Activated T-cell treated with anti-CD3 and anti-CD28 coated beads, Interleukin-2, amount 50 U/mL, for 48 hours (primary cell): ENCODE data around the gene PTPRC.

Experiments
- DNase-seq, 2 experiments: peaks; one replicate each; pipeline ENCODE4 v3.0.0-alpha.2; 2020

Gene PTPRC

DNA sequence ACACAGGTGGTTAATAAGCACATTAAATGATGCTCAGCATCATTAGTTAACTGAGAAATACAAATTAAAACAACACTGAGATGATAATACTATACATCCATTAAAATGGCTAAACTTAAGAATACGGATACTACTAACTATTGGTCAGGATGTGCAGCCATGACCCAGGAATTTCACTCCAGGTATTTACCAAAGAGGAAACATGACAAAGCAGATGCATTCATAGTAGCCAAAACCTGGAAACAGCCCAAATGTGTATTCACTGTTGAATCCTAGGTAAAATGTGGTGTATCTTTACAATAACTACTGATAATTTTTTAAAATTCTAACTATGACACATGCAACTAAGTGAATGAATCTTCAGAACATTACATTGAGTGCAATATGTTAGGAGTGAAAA lies 73.0 kb downstream of the PTPRC start:
- no peak for DNase-seq

GRCh38 chr1:198713081-198713480 lies 74.2 kb downstream of the PTPRC start:
- DNase-seq: no peak

- no peak for DNase-seq
Observed at GRCh38 chr1:198714271-198714670, 75.4 kb downstream of the PTPRC start.

- DNase-seq: no peak
Observed at GRCh38 chr1:198716051-198716450, 77.2 kb downstream of the PTPRC start.

- DNase-seq: no peak
Observed at GRCh38 chr1:198717510-198717909, 78.7 kb downstream of the PTPRC start.

GRCh38 chr1:198723127-198723526 lies 84.3 kb downstream of the PTPRC start:
- no peak for DNase-seq

DNA sequence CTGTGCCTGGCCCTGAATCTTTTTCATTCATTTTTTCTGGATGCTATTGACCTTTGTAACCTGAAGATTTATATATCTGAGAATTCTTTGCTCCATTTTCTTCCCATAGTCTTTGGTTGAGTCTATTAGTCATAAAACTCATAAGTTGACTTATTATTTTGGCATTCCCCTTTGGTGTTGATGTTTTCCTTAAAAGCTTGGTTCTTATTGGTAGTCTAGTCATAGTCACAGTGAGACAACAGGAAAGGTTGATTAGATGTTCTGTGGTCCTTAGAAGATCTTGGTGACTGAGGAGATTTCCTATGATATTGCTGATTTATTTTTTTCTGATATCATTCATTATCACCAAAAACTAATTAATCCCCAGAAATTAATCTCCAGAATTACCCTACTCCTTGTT lies 86.2 kb downstream of the PTPRC start:
- no peak for DNase-seq

GRCh38 chr1:198726455-198726854 lies 87.6 kb downstream of the PTPRC start:
- no peak for DNase-seq

DNA sequence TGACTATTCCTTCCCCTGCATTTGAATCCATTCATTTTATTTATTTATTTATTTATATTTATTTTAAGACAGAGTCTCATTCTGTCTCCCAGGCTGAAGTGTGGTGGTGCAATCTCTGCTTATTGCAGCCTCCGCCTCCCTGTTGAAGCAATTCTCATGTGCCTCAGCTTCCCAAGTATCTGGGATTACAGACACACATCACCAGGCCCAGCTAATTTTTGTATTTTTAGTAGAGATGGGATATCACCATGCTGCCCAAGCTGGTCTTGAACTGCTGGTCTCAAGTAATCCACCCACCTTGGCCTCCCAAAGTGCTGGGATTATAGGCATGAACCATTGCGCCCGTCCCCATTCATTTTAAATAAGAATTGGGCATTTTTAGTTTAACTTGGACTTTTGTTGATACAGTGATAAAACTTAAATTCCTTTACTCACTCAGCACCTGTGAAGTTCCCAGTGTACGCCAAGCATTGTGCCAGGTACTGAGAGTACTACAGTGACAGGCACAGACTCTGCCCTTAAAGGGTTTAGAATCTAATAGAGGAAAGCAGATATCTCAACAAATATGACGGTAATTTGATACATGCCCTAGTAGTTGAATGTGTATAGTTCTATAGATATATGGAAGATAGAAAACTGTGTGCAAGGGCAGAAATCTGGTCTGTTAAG lies 90.5 kb downstream of the PTPRC start:
- no peak for DNase-seq

DNA sequence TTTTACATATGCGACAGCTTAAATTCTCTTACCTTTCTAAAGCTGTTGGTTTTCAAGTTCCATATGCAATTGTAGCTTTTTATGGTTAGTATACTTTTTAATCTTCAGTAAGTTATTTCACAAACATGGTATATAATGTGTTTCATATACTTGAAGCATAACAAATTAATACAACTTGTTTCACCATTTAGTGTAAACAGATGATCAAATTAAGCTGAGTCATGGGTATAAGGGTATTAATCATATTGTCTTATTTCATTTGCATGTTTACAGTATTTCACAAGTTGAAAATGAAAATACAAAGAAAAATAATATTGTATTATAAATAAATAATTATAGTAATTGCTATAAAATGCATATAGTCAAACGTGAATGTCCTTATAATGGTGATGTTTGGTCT lies 92.1 kb downstream of the PTPRC start:
- no peak for DNase-seq

GRCh38 chr1:198734323-198735008 lies 95.6 kb downstream of the PTPRC start:
- DNase-seq: no peak

GRCh38 chr1:198741744-198742143 lies 102.9 kb downstream of the PTPRC start:
- DNase-seq: no peak

DNA sequence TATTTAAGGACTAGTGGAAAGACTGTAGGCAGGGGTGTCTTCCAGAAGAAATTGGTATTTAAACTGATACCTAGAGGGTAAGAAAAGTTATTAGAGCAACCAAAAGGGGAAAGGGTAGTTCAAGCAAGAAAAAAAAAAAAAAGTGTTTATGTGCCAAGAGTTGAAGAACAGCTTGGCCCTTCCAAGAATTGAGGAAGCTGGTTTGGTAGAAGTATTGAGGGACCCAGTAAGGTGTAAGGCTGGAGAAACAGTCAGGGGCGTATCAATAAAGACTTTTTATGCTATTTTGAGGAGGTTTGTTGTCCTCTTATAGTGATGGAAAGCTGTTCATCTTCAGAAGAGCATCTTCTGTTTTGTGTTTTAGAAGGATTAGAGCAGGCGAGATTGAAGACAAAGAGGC lies 108.3 kb downstream of the PTPRC start:
- DNase-seq: no peak

DNA sequence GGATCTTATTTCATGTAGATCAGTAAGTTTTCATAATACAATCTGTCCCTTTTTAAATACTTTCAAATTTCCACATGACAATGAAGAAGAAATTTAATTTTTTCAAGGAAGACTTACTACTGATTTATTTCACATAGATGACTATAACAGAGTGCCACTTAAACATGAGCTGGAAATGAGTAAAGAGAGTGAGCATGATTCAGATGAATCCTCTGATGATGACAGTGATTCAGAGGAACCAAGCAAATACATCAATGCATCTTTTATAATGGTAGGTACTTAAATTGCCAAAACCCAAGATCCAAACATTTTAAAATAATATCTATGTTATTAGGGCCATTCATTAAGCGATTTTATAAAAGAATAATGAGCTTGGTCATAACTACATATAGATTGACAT lies 110.4 kb downstream of the PTPRC start:
- DNase-seq: no peak

- no peak for DNase-seq
Observed at GRCh38 chr1:198750081-198750480, 111.2 kb downstream of the PTPRC start.

DNA sequence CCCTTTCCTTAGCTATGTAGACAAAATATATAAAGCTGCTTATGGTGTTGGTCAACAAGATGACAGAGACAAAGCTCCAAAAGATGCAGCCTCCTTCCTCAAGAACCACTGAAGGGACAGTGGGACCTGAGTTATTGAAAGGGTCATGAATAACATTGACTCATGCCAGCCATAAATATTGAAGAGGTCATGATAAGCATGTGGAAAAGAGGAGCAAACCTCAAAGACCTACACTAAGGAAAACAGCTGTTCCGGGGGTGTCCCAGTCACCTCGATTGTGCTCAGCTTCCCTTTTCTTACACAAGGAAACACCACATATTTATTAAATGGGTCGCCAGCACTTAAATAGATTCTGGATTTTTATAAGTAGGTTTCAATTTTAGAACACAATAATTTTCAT lies 112.9 kb downstream of the PTPRC start:
- DNase-seq: no peak

- DNase-seq: no peak
Observed at GRCh38 chr1:198754670-198755069, 115.8 kb downstream of the PTPRC start.

DNA sequence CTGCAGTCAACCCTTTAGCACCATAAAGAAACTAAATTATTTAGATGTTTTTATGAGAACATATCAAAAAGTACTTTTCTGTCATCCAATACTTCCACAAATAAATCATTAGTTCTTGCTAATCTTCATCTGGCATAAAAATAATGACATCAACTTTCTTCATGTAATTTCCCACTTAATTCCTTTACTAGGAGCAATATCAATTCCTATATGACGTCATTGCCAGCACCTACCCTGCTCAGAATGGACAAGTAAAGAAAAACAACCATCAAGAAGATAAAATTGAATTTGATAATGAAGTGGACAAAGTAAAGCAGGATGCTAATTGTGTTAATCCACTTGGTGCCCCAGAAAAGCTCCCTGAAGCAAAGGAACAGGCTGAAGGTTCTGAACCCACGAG lies 116.9 kb downstream of the PTPRC start:
- no peak for DNase-seq

DNA sequence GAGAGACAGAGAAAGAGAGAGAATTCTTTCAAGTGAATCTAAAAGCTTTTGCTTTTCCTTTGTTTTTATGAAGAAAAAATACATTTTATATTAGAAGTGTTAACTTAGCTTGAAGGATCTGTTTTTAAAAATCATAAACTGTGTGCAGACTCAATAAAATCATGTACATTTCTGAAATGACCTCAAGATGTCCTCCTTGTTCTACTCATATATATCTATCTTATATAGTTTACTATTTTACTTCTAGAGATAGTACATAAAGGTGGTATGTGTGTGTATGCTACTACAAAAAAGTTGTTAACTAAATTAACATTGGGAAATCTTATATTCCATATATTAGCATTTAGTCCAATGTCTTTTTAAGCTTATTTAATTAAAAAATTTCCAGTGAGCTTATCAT lies 117.6 kb downstream of the PTPRC start:
- no peak for DNase-seq

- DNase-seq: no peak
Observed at GRCh38 chr1:198761859-198762616, 123.2 kb downstream of the PTPRC start.

DNA sequence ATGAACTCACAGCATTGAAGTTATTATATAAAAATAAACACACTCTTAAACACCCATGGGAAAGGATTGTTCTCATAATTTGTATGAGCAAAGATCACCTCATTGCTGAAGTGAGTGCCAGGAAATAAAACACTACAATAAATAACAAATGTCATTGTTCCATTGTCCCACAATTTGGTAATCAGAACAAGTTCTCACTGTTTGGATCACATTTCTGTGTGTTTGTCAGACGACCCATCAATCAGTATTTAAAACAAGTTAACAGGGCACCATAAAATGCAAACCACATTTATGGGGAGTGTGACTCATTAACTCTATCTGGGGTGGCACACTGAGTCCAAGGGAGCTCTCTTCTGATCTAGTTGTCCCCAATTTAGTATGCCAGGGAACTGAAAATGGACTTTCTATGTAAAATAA lies 124.5 kb downstream of the PTPRC start:
- DNase-seq: no peak

GRCh38 chr1:198764748-198765147 lies 125.9 kb downstream of the PTPRC start:
- no peak for DNase-seq

GRCh38 chr1:198765416-198765815 lies 126.6 kb downstream of the PTPRC start:
- no peak for DNase-seq

DNA sequence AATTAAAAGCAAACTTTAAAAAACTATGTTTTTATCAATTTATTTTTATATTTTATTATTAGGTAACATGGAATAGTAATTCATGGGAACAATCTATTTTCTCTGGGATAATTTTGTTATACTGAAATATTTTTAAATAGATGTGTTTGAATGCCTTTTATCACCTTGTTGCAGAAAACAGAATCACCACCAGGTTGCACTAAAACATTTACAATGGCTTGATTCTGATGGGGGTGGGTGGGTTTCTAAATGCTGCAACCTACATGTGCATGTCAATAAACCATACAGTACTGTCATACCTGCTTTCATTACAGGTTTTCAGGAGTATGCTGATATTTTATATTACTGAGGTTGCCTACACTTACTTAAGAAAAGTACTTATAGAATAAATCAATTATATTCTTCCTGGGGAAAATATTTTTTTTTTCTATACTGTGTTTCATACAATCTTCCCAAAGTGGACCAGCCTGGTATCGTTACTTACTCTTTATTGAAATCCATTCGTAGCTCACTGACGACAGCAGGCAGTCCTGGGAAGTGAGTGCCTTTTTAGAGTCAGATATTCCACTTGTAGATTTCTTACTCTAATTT lies 132.8 kb downstream of the PTPRC start:
- DNase-seq: no peak
